ENCODE measurements around the gene ANKRD31. TPM values are rescaled to one million over a fixed set of nuclear protein-coding genes. Genes with fewer than 3 reads are reported as not detected.

Gene ANKRD31
- total and polyA plus RNA-seq, 8 donors: 0.09 to 0.75 (median 0.45) TPM

GRCh38 chr5:75148051-75148450 lies 88.6 kb downstream of the ANKRD31 start:
- TF ChIP-seq CTCF (IDR thresholded peaks at IDR 0.05): no peak
- Histone ChIP-seq H3K27me3 (no peaks in the 10 kb centered on the region), H3K4me3 (no peak overlapping the region), H3K4me1 (no peaks in the 10 kb centered on the region), H3K27ac (no peak overlapping the region), H3K9me3 (no peaks in the 10 kb centered on the region), H3K36me3 (no peaks in the 10 kb centered on the region)
- ATAC-seq: no peak
- DNase-seq: no peak
- intact Hi-C loops (cut with DNase I): no loop called here

GRCh38 chr5:75142566-75143136 lies 94.0 kb downstream of the ANKRD31 start:
- no peak for DNase-seq
- ATAC-seq: no peak
- Histone ChIP-seq H3K4me1 (no peaks in the 10 kb centered on the region), H3K9me3 (no peaks in the 10 kb centered on the region), H3K27me3 (no peaks in the 10 kb centered on the region), H3K27ac (no peak overlapping the region), H3K36me3 (no peaks in the 10 kb centered on the region), H3K4me3 (no peak overlapping the region)
- TF ChIP-seq CTCF (IDR thresholded peaks at IDR 0.05): no peak
- intact Hi-C loops (cut with DNase I): no loop called here

- intact Hi-C loops (cut with DNase I): no loop called here
- no peaks in the 10 kb centered on the region for H3K36me3 ChIP-seq
- DNase-seq (no peak), ATAC-seq (no peak)
- peaks cover 0 to 3% of the 10 kb centered on the region in 2 donors for H3K9me3 ChIP-seq
- no peak overlapping the region for H3K27ac ChIP-seq
- no peak overlapping the region for H3K4me3 ChIP-seq
- H3K4me1 ChIP-seq: no peaks in the 10 kb centered on the region
- no peak for TF ChIP-seq CTCF (IDR thresholded peaks at IDR 0.05)
- no peaks in the 10 kb centered on the region for H3K27me3 ChIP-seq
Observed at GRCh38 chr5:75140277-75140676, 96.4 kb downstream of the ANKRD31 start.

GRCh38 chr5:75138689-75139088 lies 98.0 kb downstream of the ANKRD31 start:
- DNase-seq (no peak), ATAC-seq (no peak)
- TF ChIP-seq CTCF (IDR thresholded peaks at IDR 0.05): no peak
- Histone ChIP-seq H3K36me3 (no peaks in the 10 kb centered on the region), H3K4me1 (no peaks in the 10 kb centered on the region), H3K4me3 (no peak overlapping the region), H3K9me3 (peaks cover 0 to 3% of the 10 kb centered on the region in 2 donors), H3K27me3 (no peaks in the 10 kb centered on the region), H3K27ac (no peak overlapping the region)
- intact Hi-C loops (cut with DNase I): no loop called here

GRCh38 chr5:75130818-75131349 lies 105.8 kb downstream of the ANKRD31 start:
- DNase-seq (peak in 1 of 4 donors; percentile 55), ATAC-seq (no peak)
- Histone ChIP-seq H3K36me3 (no peaks in the 10 kb centered on the region), H3K27ac (no peak overlapping the region), H3K4me1 (no peaks in the 10 kb centered on the region), H3K27me3 (no peaks in the 10 kb centered on the region), H3K9me3 (peaks cover 0 to 20% of the 10 kb centered on the region in 2 donors), H3K4me3 (no peak overlapping the region)
- no peak for TF ChIP-seq CTCF (IDR thresholded peaks at IDR 0.05)
- intact Hi-C loops (cut with DNase I): no loop called here
